ENCODE results near the gene F13A1.

GRCh38 chr6:6239598-6240581, 80.6 kb downstream of the F13A1 start:
- no peak for TF ChIP-seq EZH2 (IDR thresholded peaks at IDR 0.05; ENCODE audit: borderline replicate concordance, low read length)
- TF ChIP-seq CTCF (IDR thresholded peaks at IDR 0.05; ENCODE audit: low read length) = no peak

All from OCI-LY1 (cell line).